KMS-11 (cell line): Measurements from ENCODE around the gene TDRD7.

ENCODE experiments used
- H2AFZ ChIP-seq: fragments of 200-600 bp; sonication (generic); 2 replicates; pipeline ENCODE4 v1.6.1; 2016; ENCODE audit warnings: antibody characterized with exemption, mixed run types, low read depth
- H3K27ac ChIP-seq: fragments of 200-600 bp; sonication (generic); 2 replicates; pipeline ENCODE4 v1.6.1; 2016; ENCODE audit warnings: mild to moderate bottlenecking, mixed run types
- H3K27me3 ChIP-seq: fragments of 200-600 bp; sonication (generic); 2 replicates; pipeline ENCODE4 v1.6.1; 2017; ENCODE audit warnings: mild to moderate bottlenecking, low read depth, mixed run types, moderate library complexity; ENCODE audit not compliant: insufficient read depth
- H3K36me3 ChIP-seq: fragments of 200-600 bp; sonication (generic); 2 replicates; pipeline ENCODE4 v1.6.1; 2017; ENCODE audit warnings: mild to moderate bottlenecking, mixed run types; ENCODE audit not compliant: insufficient read depth
- H3K4me1 ChIP-seq: fragments of 200-600 bp; sonication (generic); 2 replicates; pipeline ENCODE4 v1.6.1; 2016; ENCODE audit warnings: mild to moderate bottlenecking, low read depth, mixed run types; ENCODE audit not compliant: poor library complexity, severe bottlenecking
- H3K4me2 ChIP-seq: fragments of 200-600 bp; sonication (generic); 2 replicates; pipeline ENCODE4 v1.7.0; 2016; ENCODE audit warnings: mild to moderate bottlenecking, mixed run types
- H3K4me3 ChIP-seq: fragments of 200-600 bp; sonication (generic); IDR thresholded peaks from 2 replicates; pipeline ENCODE4 v1.6.1; 2017; ENCODE audit warnings: low read depth, low read length, mixed read lengths; ENCODE audit not compliant: insufficient read depth
- H3K79me2 ChIP-seq: fragments of 200-600 bp; sonication (generic); 2 replicates; pipeline ENCODE4 v1.6.1; 2016; ENCODE audit warnings: low read depth, mixed run types; ENCODE audit not compliant: insufficient read depth
- H3K9ac ChIP-seq: fragments of 200-600 bp; sonication (generic); 2 replicates; pipeline ENCODE4 v1.6.1; 2016; ENCODE audit warnings: mild to moderate bottlenecking, mixed run types
- H4K20me1 ChIP-seq: fragments of 200-600 bp; sonication (generic); 2 replicates; pipeline ENCODE4 v1.6.1; 2016; ENCODE audit warnings: mild to moderate bottlenecking, mixed run types; ENCODE audit not compliant: insufficient read depth
- CTCF ChIP-seq: fragments of 200-600 bp; sonication (generic); conservative IDR thresholded peaks from 2 replicates; pipeline ENCODE4 v1.6.1; 2017; ENCODE audit warnings: low read depth, mild to moderate bottlenecking, antibody characterized with exemption, low read length, moderate library complexity, mixed read lengths

TDRD7 gene

GRCh38 chr9:97545486-97545885, 133.6 kb downstream of the TDRD7 start:
- no peak for TF ChIP-seq CTCF
- Histone ChIP-seq H2AFZ (no peak overlapping the region), H3K27ac (no peak overlapping the region), H3K27me3 (no peaks in the 10 kb centered on the region), H3K9ac (no peak overlapping the region), H3K4me3 (no peak overlapping the region), H4K20me1 (no peaks in the 10 kb centered on the region), H3K4me1 (no peaks in the 10 kb centered on the region), H3K36me3 (no peaks in the 10 kb centered on the region), H3K4me2 (no peak overlapping the region), H3K79me2 (no peaks in the 10 kb centered on the region)
